Measurements from ENCODE around the gene FLT4.

DNA sequence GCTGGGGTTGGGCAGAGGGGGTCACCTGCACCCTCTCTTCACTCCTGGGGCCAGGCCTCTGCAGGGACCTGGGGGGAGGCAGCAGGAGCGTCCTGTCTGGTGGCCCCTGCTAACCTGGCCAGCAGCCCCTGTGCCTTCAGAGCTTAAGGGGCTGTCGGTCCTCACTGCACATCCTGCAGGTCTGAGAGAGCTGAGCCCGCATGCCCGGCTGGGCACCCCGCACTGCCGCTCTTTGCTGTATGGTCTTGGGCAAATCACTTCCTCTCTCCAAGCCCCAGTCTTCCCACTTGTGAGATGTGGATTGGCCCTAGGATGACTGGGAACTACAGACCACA lies 7.9 kb downstream of the FLT4 start:
- TF ChIP-seq CTCF (IDR thresholded peaks at IDR 0.05) (no peak), EP300 (IDR thresholded peaks at IDR 0.05) (no peak), RFX5 (IDR thresholded peaks at IDR 0.05) (no peak), KDM1A (IDR thresholded peaks at IDR 0.05; ENCODE audit: low read depth) (no peak), ZNF302 (CRISPR knock-in tag; IDR thresholded peaks at IDR 0.05) (no peak), SREBF2 (IDR thresholded peaks at IDR 0.05) (no peak), POLR2A (IDR thresholded peaks at IDR 0.05; ENCODE audit: low read length) (no peak), CHD4 (IDR thresholded peaks at IDR 0.05; ENCODE audit: borderline replicate concordance) (no peak)
- TF ChIP-seq, protein P1, sequence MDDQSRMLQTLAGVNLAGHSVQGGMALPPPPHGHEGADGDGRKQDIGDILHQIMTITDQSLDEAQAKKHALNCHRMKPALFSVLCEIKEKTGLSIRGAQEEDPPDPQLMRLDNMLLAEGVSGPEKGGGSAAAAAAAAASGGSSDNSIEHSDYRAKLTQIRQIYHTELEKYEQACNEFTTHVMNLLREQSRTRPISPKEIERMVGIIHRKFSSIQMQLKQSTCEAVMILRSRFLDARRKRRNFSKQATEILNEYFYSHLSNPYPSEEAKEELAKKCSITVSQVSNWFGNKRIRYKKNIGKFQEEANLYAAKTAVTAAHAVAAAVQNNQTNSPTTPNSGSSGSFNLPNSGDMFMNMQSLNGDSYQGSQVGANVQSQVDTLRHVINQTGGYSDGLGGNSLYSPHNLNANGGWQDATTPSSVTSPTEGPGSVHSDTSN (IDR thresholded peaks at IDR 0.05): no peak

Data from A549 (cell line).